Medulla oblongata (tissue), 1 donor: ENCODE results near the gene COL19A1.

Experiments
- DNase-seq: peaks from one replicate; pipeline ENCODE4 v3.0.0-alpha.2; 2015; ENCODE audit errors: extremely low spot score

COL19A1 gene

DNA sequence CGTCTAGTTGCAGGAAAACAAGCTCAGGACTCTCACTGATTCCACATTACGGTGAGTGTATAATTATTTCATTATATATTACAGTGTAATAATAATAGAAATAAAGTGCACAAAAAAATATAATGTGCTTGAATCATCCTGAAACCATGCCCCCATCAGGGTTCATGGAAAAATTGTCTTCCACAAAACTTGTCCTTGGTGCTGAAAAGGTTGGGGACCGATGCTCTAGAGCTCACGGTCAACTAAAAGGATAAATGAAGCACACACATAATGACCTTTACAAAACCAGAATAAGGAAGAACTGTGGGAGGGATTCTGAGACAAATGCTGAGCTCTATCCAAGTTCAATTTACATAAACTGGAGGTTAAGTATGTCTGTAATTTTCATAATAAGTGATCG, 194.3 kb downstream of the COL19A1 start:
- no peak for DNase-seq

DNA sequence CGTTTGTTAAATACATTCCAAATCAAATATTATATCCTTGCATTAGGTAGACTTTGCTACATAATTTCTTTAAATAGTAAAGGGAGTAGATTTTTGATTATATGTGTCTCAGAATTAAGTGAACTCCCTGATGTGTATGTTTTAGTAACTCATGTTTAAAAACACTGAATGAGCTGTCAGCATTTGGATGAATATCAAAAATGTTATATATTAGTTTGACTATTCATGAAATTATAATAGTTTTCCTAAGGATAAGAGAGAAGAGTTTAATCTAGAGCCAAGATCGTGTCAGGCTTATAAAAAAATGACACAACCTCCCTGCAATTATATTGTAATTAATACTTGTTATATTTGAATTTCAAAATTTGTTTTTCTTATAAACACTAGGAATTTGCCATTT, 195.2 kb downstream of the COL19A1 start:
- DNase-seq: no peak

DNA sequence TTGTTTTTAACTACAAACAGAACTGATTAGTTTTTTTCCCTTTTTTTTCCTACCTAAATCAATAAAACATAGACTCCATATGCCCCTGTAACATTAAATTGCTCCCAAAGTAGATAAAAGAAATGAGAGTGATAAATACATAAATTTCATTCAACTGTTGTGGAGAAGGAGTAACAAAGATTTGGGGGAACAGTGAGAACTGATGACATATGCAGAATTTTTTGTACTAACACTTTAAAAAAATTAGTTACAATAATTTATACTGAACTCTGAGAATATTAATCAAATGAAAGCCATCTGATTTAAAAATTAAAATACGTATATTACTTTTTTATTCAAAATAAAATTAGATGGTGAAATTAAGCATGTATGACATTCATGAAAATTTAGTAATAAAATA, 195.7 kb downstream of the COL19A1 start:
- no peak for DNase-seq

- DNase-seq: no peak
These were observed 206.3 kb downstream of the COL19A1 start for GRCh38 chr6:70072540-70073179.

- no peak for DNase-seq
These were observed 207.3 kb downstream of the COL19A1 start for GRCh38 chr6:70073637-70074036.

GRCh38 chr6:70079241-70079640, 212.9 kb downstream of the COL19A1 start:
- no peak for DNase-seq

DNA sequence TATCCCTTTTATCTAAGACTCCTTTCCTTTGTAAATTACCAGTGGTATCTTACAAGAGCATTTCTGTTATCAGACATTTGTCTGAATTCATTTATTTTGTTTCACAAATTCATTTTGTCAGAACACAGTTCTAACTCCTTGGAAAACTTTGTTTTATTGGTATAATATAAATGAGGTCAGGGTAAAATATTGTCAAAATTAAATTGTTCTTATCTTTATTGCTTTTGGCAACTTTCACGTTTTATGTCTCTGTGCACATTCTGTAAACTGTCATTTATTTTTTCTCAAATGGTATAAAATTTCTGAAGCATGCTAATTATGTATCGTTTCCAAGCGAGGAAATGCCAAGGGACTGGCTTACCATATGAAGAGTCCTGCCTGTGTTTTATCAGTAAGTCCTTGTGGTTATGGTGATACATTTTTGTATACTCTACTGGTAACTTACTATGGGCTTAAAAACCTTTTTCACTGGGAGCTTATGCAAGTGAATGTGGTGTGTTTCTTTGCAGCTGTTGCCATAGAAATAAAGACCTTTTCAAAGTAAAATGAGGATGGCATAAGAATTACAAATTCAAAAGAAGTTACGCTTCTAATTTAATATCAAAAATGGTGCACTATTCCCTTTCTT, 214.2 kb downstream of the COL19A1 start:
- DNase-seq: no peak

DNA sequence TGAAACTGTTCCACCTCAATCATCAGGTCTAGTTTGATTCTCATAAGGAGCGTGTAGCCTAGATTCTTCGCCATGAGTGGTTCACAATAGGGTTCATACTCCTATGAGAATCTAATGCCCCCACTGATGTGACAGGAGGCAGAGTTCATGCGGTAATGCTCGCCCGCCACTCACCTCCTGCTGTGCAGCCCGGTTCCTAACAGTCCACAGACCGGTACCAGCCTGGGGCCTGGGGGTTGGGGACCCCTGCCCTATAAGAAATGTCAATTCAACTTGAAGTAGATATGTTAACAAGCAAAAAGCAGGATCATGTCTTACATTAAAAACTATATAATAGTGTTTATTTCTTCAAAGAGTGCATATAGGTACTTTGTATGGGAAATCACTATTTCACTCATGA, 216.5 kb downstream of the COL19A1 start:
- DNase-seq: no peak

GRCh38 chr6:70086806-70087205, 220.4 kb downstream of the COL19A1 start:
- no peak for DNase-seq

- DNase-seq: no peak
These were observed 227.8 kb downstream of the COL19A1 start for GRCh38 chr6:70094156-70094555.

DNA sequence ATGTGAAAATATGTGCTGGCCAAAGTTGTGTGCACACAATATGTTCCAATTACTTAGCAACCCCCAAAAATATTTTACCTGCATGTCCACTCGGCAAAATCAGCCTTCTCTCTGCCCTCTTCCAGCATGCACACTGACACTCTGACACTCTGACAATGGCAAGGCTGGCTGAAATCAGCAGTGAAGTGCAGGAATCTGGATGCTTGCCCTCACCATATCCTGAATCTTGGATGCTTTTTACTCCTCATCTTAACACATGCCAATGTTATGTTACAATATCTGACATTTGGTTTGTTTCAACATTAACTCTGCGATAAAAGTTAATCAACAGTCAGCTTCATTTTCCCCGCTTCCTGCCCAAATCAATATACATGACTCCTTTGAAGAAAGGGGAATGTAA, 233.4 kb downstream of the COL19A1 start:
- no peak for DNase-seq

DNA sequence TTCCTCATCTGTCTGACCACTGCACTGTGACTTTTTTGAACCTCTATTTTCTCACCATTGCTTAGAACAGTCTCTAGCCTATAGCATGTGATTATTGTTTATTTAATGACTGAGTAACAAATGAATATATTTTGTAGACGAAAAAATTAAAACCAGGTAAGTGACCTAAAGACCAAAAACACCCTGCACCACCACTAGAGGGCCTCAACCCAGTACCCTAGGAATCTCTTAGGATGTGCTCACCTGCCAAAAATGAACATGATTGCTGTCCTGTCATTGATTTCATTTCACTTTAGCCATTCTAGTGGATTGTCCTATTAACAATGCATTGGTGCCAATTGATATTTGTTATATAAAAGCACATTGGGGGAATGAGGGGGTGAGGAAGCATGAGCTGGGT, 237.4 kb downstream of the COL19A1 start:
- no peak for DNase-seq

GRCh38 chr6:70107852-70108629, 241.7 kb downstream of the COL19A1 start:
- DNase-seq: peak; percentile 65

GRCh38 chr6:70110126-70111022, 244.0 kb downstream of the COL19A1 start:
- DNase-seq: no peak

DNA sequence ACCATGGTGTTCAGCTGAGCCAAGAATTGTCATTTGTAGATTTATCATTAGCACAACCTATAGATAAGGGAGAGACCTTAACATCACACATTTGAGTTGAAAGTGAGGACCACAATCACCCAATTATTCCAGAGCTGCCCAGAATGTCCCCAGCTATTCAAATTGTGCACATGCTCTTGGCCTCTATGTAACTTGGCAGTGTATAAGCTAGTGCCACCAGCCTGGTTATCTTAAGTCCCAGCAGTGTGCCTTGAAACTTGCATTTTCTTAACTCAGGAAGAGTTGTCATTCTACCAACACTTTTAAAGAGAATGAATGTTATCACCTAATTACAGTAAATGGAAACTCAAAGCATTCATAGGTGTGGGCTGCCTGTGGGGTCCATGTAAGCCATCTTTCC, 245.4 kb downstream of the COL19A1 start:
- DNase-seq: no peak

DNA sequence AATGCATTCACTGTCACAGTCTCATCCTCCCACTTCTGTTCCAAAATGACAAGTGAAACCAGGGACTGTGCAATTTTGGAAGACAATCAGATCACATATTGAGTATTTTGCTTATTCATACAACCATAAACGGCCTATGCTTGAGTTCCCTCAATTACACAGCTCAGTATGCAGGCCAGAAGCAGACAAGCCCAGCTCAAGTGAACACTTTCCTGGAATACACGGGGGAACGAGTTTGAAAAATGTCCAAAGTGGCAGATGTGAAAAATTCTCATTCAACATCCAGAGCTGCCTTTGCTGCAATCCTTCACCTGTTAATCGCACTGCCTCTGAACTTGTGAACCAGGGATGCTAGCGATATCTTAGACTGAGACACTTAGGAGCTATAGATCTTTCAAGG, 246.4 kb downstream of the COL19A1 start:
- DNase-seq: no peak

GRCh38 chr6:70113171-70113570, 246.8 kb downstream of the COL19A1 start:
- no peak for DNase-seq

DNA sequence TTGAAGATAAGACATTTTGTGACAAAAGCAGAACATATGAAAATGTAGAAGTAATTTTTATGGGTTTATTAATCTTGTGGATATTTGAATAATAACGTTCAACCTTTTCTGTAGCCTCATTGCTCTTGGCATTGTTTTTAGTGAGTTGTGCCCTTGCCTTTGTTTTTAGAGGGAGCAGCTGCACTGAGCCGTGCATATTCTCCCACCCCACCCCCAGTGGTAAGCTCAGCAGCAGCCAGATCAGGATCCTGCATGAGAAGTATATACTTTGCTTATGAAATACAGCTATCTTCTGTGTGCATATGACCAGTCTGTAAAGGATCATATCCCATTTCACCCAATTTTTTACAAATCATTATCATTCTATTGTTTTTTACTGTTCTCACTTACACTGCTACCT, 252.3 kb downstream of the COL19A1 start:
- DNase-seq: no peak

DNA sequence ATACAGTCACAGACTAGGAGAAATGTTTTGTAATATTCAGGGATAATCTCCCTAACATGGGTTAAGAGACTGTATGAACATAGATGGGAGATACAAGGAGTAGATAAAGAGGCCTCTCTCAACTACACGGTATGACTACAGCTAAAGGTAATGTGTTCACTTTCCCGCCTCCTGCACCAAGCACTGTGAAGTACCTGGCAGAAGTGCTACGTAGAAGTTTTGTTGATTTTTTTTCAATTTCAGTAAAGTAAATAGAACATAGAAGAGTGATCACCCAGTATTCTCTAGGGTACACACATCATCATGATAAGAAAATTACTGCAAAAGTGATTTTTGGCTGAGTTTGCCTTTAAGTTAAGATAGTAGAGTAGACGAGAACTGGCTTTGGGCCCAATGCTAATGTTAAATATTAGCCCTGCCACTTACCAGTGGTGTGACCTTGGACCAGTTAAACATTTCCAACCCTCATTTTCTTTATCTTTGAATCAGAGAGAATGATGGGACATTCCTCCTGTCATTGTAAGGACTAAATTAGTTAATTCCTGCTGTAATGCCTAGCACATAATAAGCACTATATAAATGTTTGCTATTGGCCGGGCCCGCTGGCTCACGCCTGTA, 253.0 kb downstream of the COL19A1 start:
- no peak for DNase-seq

- no peak for DNase-seq
These were observed 258.1 kb downstream of the COL19A1 start for GRCh38 chr6:70124443-70124842.

DNA sequence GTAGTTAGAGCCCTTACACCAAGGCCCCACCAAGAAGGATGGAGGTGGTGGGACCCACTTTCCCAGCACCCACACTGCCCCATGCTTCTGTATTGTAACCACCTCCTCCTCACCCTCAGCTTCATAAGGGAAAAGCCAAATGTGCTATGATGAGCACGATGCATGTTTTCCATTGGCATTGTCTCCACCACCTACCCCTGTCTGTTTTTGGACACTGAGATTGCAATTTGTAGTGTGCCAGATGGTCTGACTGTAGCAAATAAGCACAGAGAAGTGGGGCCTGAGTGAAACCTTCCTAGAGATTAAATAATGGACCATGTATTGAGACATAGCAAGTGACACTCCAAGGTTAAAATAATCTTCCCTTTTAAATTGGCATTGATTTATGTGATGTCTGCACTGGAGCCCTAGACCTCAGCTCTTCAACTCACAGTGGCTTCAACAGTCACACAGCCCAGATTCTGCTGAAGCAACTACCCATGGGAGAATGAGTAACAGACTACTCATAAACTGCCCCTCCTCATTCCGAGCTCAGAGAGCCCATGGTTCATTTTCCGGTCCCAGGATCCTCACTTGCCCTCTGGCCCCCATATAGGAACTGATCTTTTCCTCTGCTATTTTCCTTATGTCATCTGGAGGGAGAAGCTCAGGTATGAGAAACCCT, 258.7 kb downstream of the COL19A1 start:
- no peak for DNase-seq
